Neural progenitor cell (in vitro differentiated cells): ENCODE measurements around the gene MYMX. TPM values are rescaled to one million over a fixed set of nuclear protein-coding genes. Genes with fewer than 3 reads are reported as not detected.
"Not testable (repeated sequence)": the region's sequence is repeated elsewhere in the genome, so short reads cannot be mapped to it uniquely, and the experiment has no call there.

Source experiments
- DNase-seq: peaks from one replicate; pipeline ENCODE4 v3.0.0-alpha.2; 2016; ENCODE audit warnings: low spot score
- H2AFZ ChIP-seq: fragments of 200-600 bp; sonication (generic); replicated peaks from 2 replicates; pipeline ENCODE4 v1.6.1; 2016; ENCODE audit warnings: antibody characterized with exemption
- H3F3A ChIP-seq: fragments of 200-600 bp; sonication (generic); 2 replicates; pipeline ENCODE4 v1.6.1; 2016; ENCODE audit warnings: antibody characterized with exemption, low read depth
- H3K27ac ChIP-seq: fragments of 200-600 bp; sonication (generic); 2 replicates; pipeline ENCODE4 v1.5.1; 2016; ENCODE audit warnings: mild to moderate bottlenecking
- H3K27me3 ChIP-seq: fragments of 200-600 bp; sonication (generic); 2 replicates; pipeline ENCODE4 v1.6.1; 2016; ENCODE audit warnings: mild to moderate bottlenecking, moderate library complexity
- H3K36me3 ChIP-seq: fragments of 200-600 bp; sonication (generic); 2 replicates; pipeline ENCODE4 v1.5.1; 2016
- H3K4me1 ChIP-seq: fragments of 200-600 bp; sonication (generic); 2 replicates; pipeline ENCODE4 v1.6.1; 2016; ENCODE audit warnings: mixed run types
- H3K4me2 ChIP-seq: fragments of 200-600 bp; sonication (generic); 2 replicates; pipeline ENCODE4 v1.6.1; 2016
- H3K4me3 ChIP-seq: fragments of 200-600 bp; sonication (generic); 2 replicates; pipeline ENCODE4 v1.5.1; 2016
- H3K79me2 ChIP-seq: fragments of 200-600 bp; sonication (generic); 2 replicates; pipeline ENCODE4 v1.6.1; 2016; ENCODE audit warnings: low read depth
- H3K9ac ChIP-seq: fragments of 200-600 bp; sonication (generic); 2 replicates; pipeline ENCODE4 v1.6.1; 2016
- H3K9me3 ChIP-seq: fragments of 200-600 bp; sonication (generic); 2 replicates; pipeline ENCODE4 v1.5.1; 2016; ENCODE audit warnings: low read depth
- H4K20me1 ChIP-seq: fragments of 200-600 bp; sonication (generic); 2 replicates; pipeline ENCODE4 v1.6.1; 2016; ENCODE audit warnings: low read depth
- H3K27ac Mint-ChIP-seq: 3 replicates; pipeline ENCODE4 v1.8.0; 2021; ENCODE audit warnings: mixed read lengths
- H3K27me3 Mint-ChIP-seq: 2 replicates; pipeline ENCODE4 v1.8.0; 2022; ENCODE audit warnings: low read depth, mild to moderate bottlenecking, inconsistent platforms, moderate library complexity, mixed read lengths; ENCODE audit not compliant: insufficient read depth
- H3K36me3 Mint-ChIP-seq: 3 replicates; pipeline ENCODE4 v1.8.0; 2021; ENCODE audit warnings: mixed read lengths
- H3K4me1 Mint-ChIP-seq: 3 replicates; pipeline ENCODE4 v1.8.0; 2021; ENCODE audit warnings: mixed read lengths
- H3K4me3 Mint-ChIP-seq: 3 replicates; pipeline ENCODE4 v1.8.0; 2021; ENCODE audit warnings: mild to moderate bottlenecking, moderate library complexity, mixed read lengths
- H3K9me3 Mint-ChIP-seq: 3 replicates; pipeline ENCODE4 v1.8.0; 2020; ENCODE audit warnings: mixed read lengths
- CTCF ChIP-seq: fragments of 200-600 bp; sonication (generic); IDR thresholded peaks from 2 replicates; pipeline ENCODE4 v1.5.1; 2017; ENCODE audit warnings: antibody characterized with exemption, mild to moderate bottlenecking
- EZH2 ChIP-seq: fragments of 200-600 bp; sonication (generic); IDR thresholded peaks from 2 replicates; pipeline ENCODE4 v1.6.1; 2017; ENCODE audit warnings: antibody characterized with exemption, mild to moderate bottlenecking, moderate library complexity
- EZH2phosphoT487 ChIP-seq: fragments of 200-600 bp; sonication (generic); IDR thresholded peaks from 2 replicates; pipeline ENCODE4 v1.6.1; 2017; ENCODE audit warnings: antibody characterized with exemption
- total RNA-seq: library from RNA; depleted of rRNA; stranded (reverse); fragments of >200 nt; gene quantifications from 2 replicates; pipeline ENCODE4 v1.2.3, GENCODE V29; 2015; ENCODE audit warnings: low replicate concordance

The MYMX gene
- total RNA-seq, 1 donor from 2014 or later, result 0.54 TPM

GRCh38 chr6:44230034-44230675 is 13.4 kb downstream of the MYMX start:
- TF ChIP-seq EZH2 (no peak), EZH2phosphoT487 (no peak), CTCF (no peak)
- Mint-ChIP-seq H3K9me3 (no peaks in the 10 kb centered on the region), H3K4me3 (no peak overlapping the region), H3K36me3 (peaks cover 9% of the 10 kb centered on the region), H3K27ac (no peak overlapping the region), H3K27me3 (peaks cover 6% of the 10 kb centered on the region), H3K4me1 (peaks cover 37% of the 10 kb centered on the region)
- no peak overlapping the region for H3K27ac ChIP-seq
- peaks cover 27% of the 10 kb centered on the region for H4K20me1 ChIP-seq
- H3K4me2 ChIP-seq, result no peak overlapping the region
- H3K4me3 ChIP-seq, result no peak overlapping the region
- no peak for DNase-seq
- H3F3A ChIP-seq, result peaks cover 13% of the 10 kb centered on the region
- no peak overlapping the region for H3K9ac ChIP-seq
- H3K9me3 ChIP-seq, result no peaks in the 10 kb centered on the region
- H3K27me3 ChIP-seq, result no peaks in the 10 kb centered on the region
- H3K4me1 ChIP-seq, result peaks cover 27% of the 10 kb centered on the region
- H3K79me2 ChIP-seq, result peaks cover 19% of the 10 kb centered on the region
- no peaks in the 10 kb centered on the region for H3K36me3 ChIP-seq
- no peak overlapping the region for H2AFZ ChIP-seq

- H3K9me3 ChIP-seq, H3K4me2 ChIP-seq, H3K27ac Mint-ChIP-seq, H2AFZ ChIP-seq, H3K27ac ChIP-seq, H3K9me3 Mint-ChIP-seq, H3K27me3 ChIP-seq, H3K36me3 Mint-ChIP-seq, H3K4me3 ChIP-seq, H3K9ac ChIP-seq, H3K27me3 Mint-ChIP-seq, H3K79me2 ChIP-seq, H3K36me3 ChIP-seq, DNase-seq: not testable (repeated sequence)
- H3K4me1 ChIP-seq, result peaks cover 15% of the 10 kb centered on the region
- Mint-ChIP-seq H3K4me3 (peak overlapping the region; percentile 53), H3K4me1 (peaks cover 30% of the 10 kb centered on the region)
- peaks cover 19% of the 10 kb centered on the region for H3F3A ChIP-seq
- peaks cover 15% of the 10 kb centered on the region for H4K20me1 ChIP-seq
Measured at GRCh38 chr6:44231426-44231825, 14.7 kb downstream of the MYMX start.

GRCh38 chr6:44232676-44233566 is 16.2 kb downstream of the MYMX start:
- Histone ChIP-seq H3K4me1 (peaks cover 8% of the 10 kb centered on the region), H3K36me3 (no peaks in the 10 kb centered on the region)

More at GRCh38 chr6:44232676-44233566, 16.2 kb downstream of the MYMX start:
- no peak for DNase-seq
- H3K27me3 Mint-ChIP-seq, result peaks cover 9% of the 10 kb centered on the region
- TF ChIP-seq EZH2phosphoT487, result no peak
- no peak for TF ChIP-seq CTCF
- no peak for TF ChIP-seq EZH2
- H3K36me3 Mint-ChIP-seq, result peaks cover 9% of the 10 kb centered on the region
- H3K9me3 ChIP-seq, result no peaks in the 10 kb centered on the region
- no peaks in the 10 kb centered on the region for H3K9me3 Mint-ChIP-seq
- H3K27ac ChIP-seq, result no peak overlapping the region
- H3K4me3 Mint-ChIP-seq, result no peak overlapping the region
- no peaks in the 10 kb centered on the region for H4K20me1 ChIP-seq
- H2AFZ ChIP-seq, result no peak overlapping the region
- peaks cover 19% of the 10 kb centered on the region for H3F3A ChIP-seq
- no peak overlapping the region for H3K4me3 ChIP-seq
- no peak overlapping the region for H3K9ac ChIP-seq
- H3K79me2 ChIP-seq, result no peaks in the 10 kb centered on the region
- H3K4me1 Mint-ChIP-seq, result peaks cover 24% of the 10 kb centered on the region
- no peaks in the 10 kb centered on the region for H3K27me3 ChIP-seq
- H3K4me2 ChIP-seq, result no peak overlapping the region
- H3K27ac Mint-ChIP-seq, result peak overlapping the region; percentile 53
